ENCODE results near the gene CARMIL1. TPM values are rescaled to one million over a fixed set of nuclear protein-coding genes. Genes with fewer than 3 reads are reported as not detected.
A peak's percentile ranks its signal among the peaks of the same experiment; 100 is the strongest.

Gene CARMIL1
- total and polyA plus RNA-seq, 2 of the 8 experiments (the other 6 are each of a cell fraction or from before 2014, with no cell fraction given): 20.3 to 40.4 TPM

DNA sequence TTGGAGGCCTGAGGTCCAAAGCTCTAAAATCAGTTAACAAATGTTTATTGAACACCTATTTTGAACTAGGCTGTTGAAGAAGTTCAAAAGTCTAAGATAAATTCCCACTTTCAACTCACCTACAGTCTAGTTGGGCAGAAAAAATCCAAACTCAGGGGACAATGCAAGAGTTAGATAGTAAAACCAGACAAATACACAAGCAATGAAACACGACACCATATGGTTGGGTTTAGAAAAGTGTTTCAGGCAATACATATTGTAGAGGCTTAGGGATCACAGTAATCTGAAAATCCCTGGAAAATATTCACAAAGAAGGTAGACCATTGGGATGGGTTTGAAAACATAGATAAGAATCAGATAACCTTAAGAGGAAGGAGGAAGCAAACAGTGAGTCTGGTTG, 1.3 kb upstream of the CARMIL1 start:
- Histone ChIP-seq H2AK5ac (ENCODE audit: low read depth, low read length) (no peak overlapping the region), H2AFZ (ENCODE audit: low read length) (peak overlapping the region; percentile 89; the same call in 1 of the 2 replicates), H4K91ac (replicated peaks; ENCODE audit: insufficient read length, low read length) (no peak overlapping the region), H2BK120ac (replicated peaks; ENCODE audit: low read depth, low read length) (no peak overlapping the region), H3K36me3 (ENCODE audit: control insufficient read depth in 2 of 4, insufficient read depth in 4 of 4, low read length in 3 of 4) (no peaks in the 10 kb centered on the region), H3K4ac (replicated peaks; ENCODE audit: insufficient read length, low read depth, low read length) (no peak overlapping the region), H4K20me1 (replicated peaks in 1 of 2; ENCODE audit: control insufficient read depth in 1 of 2, insufficient read depth in 2 of 2, low read length in 2 of 2) (no peaks in the 10 kb centered on the region), H3K79me1 (ENCODE audit: low read depth, low read length) (peaks cover 4% of the 10 kb centered on the region; the same call in 1 of the 2 replicates), H2BK20ac (ENCODE audit: low read length) (no peak overlapping the region), H4K8ac (ENCODE audit: extremely low read depth, insufficient read depth, low read length) (no peak overlapping the region), H2BK12ac (ENCODE audit: low read depth, low read length) (no peak overlapping the region), H3K27me3 (replicated peaks in 1 of 4; ENCODE audit: control insufficient read depth in 3 of 4, extremely low read depth in 1 of 4, insufficient read depth in 3 of 4, low read length in 3 of 4) (no peaks in the 10 kb centered on the region), H3K14ac (ENCODE audit: insufficient read length) (no peak overlapping the region), H3K23ac (ENCODE audit: insufficient read length) (no peak overlapping the region), H3K56ac (replicated peaks; ENCODE audit: insufficient read length, low read depth, low read length) (no peak overlapping the region), H3K79me2 (ENCODE audit: control insufficient read depth in 1 of 2, insufficient read depth in 2 of 2, low read length in 2 of 2) (peaks cover 3 to 28% of the 10 kb centered on the region in 2 experiments; a peak in 3 of 4 replicates), H3K23me2 (ENCODE audit: low read depth, low read length) (peaks cover 11% of the 10 kb centered on the region), H2BK15ac (ENCODE audit: low read length) (no peak overlapping the region), H3K9me3 (ENCODE audit: insufficient read depth in 2 of 2, low read depth in 1 of 2, low read length in 1 of 2) (no peaks in the 10 kb centered on the region), H3K4me3 (ENCODE audit: extremely low read depth in 1 of 4, insufficient read depth in 2 of 4, low read depth in 3 of 4, low read length in 4 of 4) (peak overlapping the region in 3 of 4 experiments; percentile 91 to 95 (median 93); a peak in 4 of 8 replicates), H2BK5ac (ENCODE audit: low read depth, low read length) (no peak overlapping the region), H3K4me1 (replicated peaks in 1 of 4; ENCODE audit: control insufficient read depth in 3 of 4, insufficient read depth in 4 of 4, low read length in 3 of 4) (peaks cover 4 to 9% (median 6%) of the 10 kb centered on the region in 4 experiments; a peak in 6 of 7 replicates), H3K18ac (ENCODE audit: extremely low read depth, low read length) (no peak overlapping the region), H4K5ac (ENCODE audit: insufficient read length, low read depth, low read length) (no peak overlapping the region), H3K27ac (ENCODE audit: low read depth, low read length) (no peak overlapping the region), H3K9ac (replicated peaks in 1 of 4; ENCODE audit: extremely low read depth in 1 of 4, low read depth in 3 of 4, low read length in 3 of 4) (no peak overlapping the region), H3K4me2 (ENCODE audit: insufficient read depth in 1 of 2, low read depth in 2 of 2, low read length in 2 of 2) (peak overlapping the region; percentile 63 to 90)
- ChIA-PET CTCF (ENCODE audit: partially characterized antibody) (interaction anchor here (0.8 to 2.3 kb wide), 18 partner anchors 8 to 290 kb away, joined by 3 to 38 read pairs (median 6); no protein-coding TSS in a partner anchor), POLR2A (ENCODE audit: partially characterized antibody) (interaction anchor here (1.0 to 1.4 kb wide), 3 partner anchors 15 to 215 kb away, joined by 3 to 4 read pairs (median 3); no protein-coding TSS in a partner anchor)
- DNase-seq (ENCODE audit: low read depth in 1 of 2, low spot score in 2 of 2) (no peak), FAIRE-seq (no peak)
- 90% methylated on average over 1 of the region's 1 CpG; no CpG with 5 or more reads in 1 of the 2 experiments for WGBS, 2 experiments (ENCODE audit: extremely low coverage in 1 of 2, insufficient coverage in 1 of 2, insufficient read length in 1 of 2, insufficient replicate concordance in 2 of 2, low coverage in 1 of 2, low lambda C conversion rate in 2 of 2, missing lambda C conversion rate in 1 of 2)
- no peak for TF ChIP-seq EP300 (IDR thresholded peaks at IDR 0.05; ENCODE audit: borderline replicate concordance in 1 of 2, low read depth in 2 of 2, low read length in 2 of 2)
- TF ChIP-seq BCL11A (IDR thresholded peaks at IDR 0.05; ENCODE audit: low read depth in 2 of 2, low read length in 2 of 2): no peak
- TF ChIP-seq CBX8 (IDR thresholded peaks at IDR 0.05; ENCODE audit: borderline replicate concordance, low read depth, low read length): no peak

All from H1 (cell line).